Neuronal stem cell (in vitro differentiated cells): ENCODE data around the gene MAPK7.

Source experiments
- DNase-seq: peaks from one replicate; pipeline ENCODE4 v3.0.0-alpha.2; 2013; ENCODE audit warnings: low spot score
- H2AFZ ChIP-seq: one replicate; pipeline ENCODE4 v1.6.1; 2013; ENCODE audit warnings: mild to moderate bottlenecking, low read length, inconsistent platforms
- H2AK5ac ChIP-seq: 2 replicates; pipeline ENCODE4 v1.6.1; 2013; ENCODE audit warnings: low read depth, mild to moderate bottlenecking, inconsistent platforms, low read length, moderate library complexity, mixed read lengths
- H2BK120ac ChIP-seq: 2 replicates; pipeline ENCODE4 v1.6.1; 2013; ENCODE audit warnings: low read depth, mild to moderate bottlenecking, inconsistent platforms, low read length, moderate library complexity, mixed read lengths
- H2BK12ac ChIP-seq: one replicate; pipeline ENCODE4 v1.6.1; 2013; ENCODE audit warnings: low read length, inconsistent platforms
- H2BK15ac ChIP-seq: 2 replicates; pipeline ENCODE4 v1.6.1; 2013; ENCODE audit warnings: mild to moderate bottlenecking, low read length, inconsistent platforms, mixed read lengths
- H2BK5ac ChIP-seq: one replicate; pipeline ENCODE4 v1.6.1; 2013; ENCODE audit warnings: inconsistent platforms, mild to moderate bottlenecking, low read length, moderate library complexity
- H3K14ac ChIP-seq: one replicate; pipeline ENCODE4 v1.6.1; 2013; ENCODE audit warnings: low read length, inconsistent platforms
- H3K18ac ChIP-seq: 2 replicates; pipeline ENCODE4 v1.6.1; 2013; ENCODE audit warnings: low read length, inconsistent platforms
- H3K23ac ChIP-seq: 2 replicates; pipeline ENCODE4 v1.6.1; 2013; ENCODE audit warnings: low read depth, mild to moderate bottlenecking, mixed read lengths, low read length, inconsistent platforms; ENCODE audit not compliant: poor library complexity
- H3K27ac ChIP-seq: replicated peaks from 3 replicates; pipeline ENCODE4 v1.5.1; 2013; ENCODE audit warnings: low read length, inconsistent platforms
- H3K27me3 ChIP-seq, 3 experiments: 2 replicates each; pipeline ENCODE4 v1.6.1; 2013; ENCODE audit warnings: low read length in 3 of 3, mild to moderate bottlenecking in 2 of 3, inconsistent platforms in 1 of 3, low read depth in 1 of 3, mixed read lengths in 1 of 3, moderate library complexity in 1 of 3; ENCODE audit not compliant: control insufficient read depth in 3 of 3, insufficient read depth in 3 of 3
- H3K36me3 ChIP-seq, 2 donors: replicated peaks in 1 of 2; 2 replicates each; pipeline ENCODE4 v1.6.1; 2013; ENCODE audit warnings: low read length in 2 of 2; ENCODE audit not compliant: control insufficient read depth in 2 of 2, insufficient read depth in 2 of 2
- H3K4ac ChIP-seq: 2 replicates; pipeline ENCODE4 v1.6.1; 2013; ENCODE audit warnings: inconsistent platforms, mild to moderate bottlenecking, low read length, moderate library complexity
- H3K4me1 ChIP-seq, 2 donors: 1 replicate in 1 of 2; 2 replicates in 1 of 2; pipeline ENCODE4 v1.6.1; 2013; ENCODE audit warnings: low read length in 2 of 2, low read depth in 1 of 2; ENCODE audit not compliant: control insufficient read depth in 2 of 2, insufficient read depth in 1 of 2
- H3K4me2 ChIP-seq: one replicate; pipeline ENCODE4 v1.6.1; 2013; ENCODE audit warnings: mild to moderate bottlenecking, low read length, inconsistent platforms; ENCODE audit not compliant: insufficient read depth, poor library complexity, severe bottlenecking
- H3K4me3 ChIP-seq, 2 donors: 2 replicates each; pipeline ENCODE4 v1.5.1; 2013; ENCODE audit warnings: low read length in 2 of 2, mild to moderate bottlenecking in 2 of 2, inconsistent platforms in 1 of 2, moderate library complexity in 1 of 2
- H3K79me1 ChIP-seq: one replicate; pipeline ENCODE4 v1.6.1; 2013; ENCODE audit warnings: low read depth, mild to moderate bottlenecking, inconsistent platforms, low read length, moderate library complexity
- H3K9ac ChIP-seq: one replicate; pipeline ENCODE4 v1.6.1; 2013; ENCODE audit warnings: mild to moderate bottlenecking, low read depth, low read length, inconsistent platforms; ENCODE audit not compliant: poor library complexity
- H3K9me3 ChIP-seq, 2 donors: replicated peaks in 1 of 2; 2 replicates each; pipeline versions ENCODE3 to v1.6.1; 2013; ENCODE audit warnings: low read length in 2 of 2, mild to moderate bottlenecking in 2 of 2, inconsistent platforms in 1 of 2, low read depth in 1 of 2, mixed read lengths in 1 of 2, moderate library complexity in 1 of 2; ENCODE audit not compliant: control insufficient read depth in 2 of 2, insufficient read depth in 1 of 2
- H4K8ac ChIP-seq: one replicate; pipeline ENCODE4 v1.6.1; 2013; ENCODE audit warnings: low read depth, mild to moderate bottlenecking, inconsistent platforms, low read length, moderate library complexity
- H4K91ac ChIP-seq: one replicate; pipeline ENCODE4 v1.6.1; 2013; ENCODE audit warnings: low read length, low read depth, mild to moderate bottlenecking, inconsistent platforms; ENCODE audit not compliant: poor library complexity
- WGBS, 2 donors: extraction: QIAGEN DNeasy Blood & Tissue Kit; methylation state at CpG; one replicate each; pipeline ENCODE4 v1.1.7; 2013; ENCODE audit warnings: missing lambda C conversion rate in 2 of 2, mixed read lengths in 1 of 2; ENCODE audit not compliant: insufficient read length in 2 of 2, insufficient replicate concordance in 1 of 2; ENCODE audit errors: extremely low coverage in 2 of 2; 5-methylcytosine and 5-hydroxymethylcytosine counted together

Gene MAPK7

GRCh38 chr17:19346351-19347255, 31.7 kb upstream of the MAPK7 start:
- H2AFZ ChIP-seq, result no peak overlapping the region
- no peak overlapping the region for H3K4me2 ChIP-seq
- peak overlapping the region; percentile 67 for H3K18ac ChIP-seq
- H2BK5ac ChIP-seq, result no peak overlapping the region
- H3K9me3 ChIP-seq, result peaks cover 0 to 2% of the 10 kb centered on the region in 2 donors
- H4K91ac ChIP-seq, result no peak overlapping the region
- no CpG with 5 or more reads among the region's 19 CpGs for WGBS, 2 donors
- H3K4me3 ChIP-seq, result no peak overlapping the region
- no peak overlapping the region for H2BK15ac ChIP-seq
- H3K79me1 ChIP-seq, result peaks cover 3% of the 10 kb centered on the region
- peaks cover 13 to 19% of the 10 kb centered on the region in 2 donors for H3K4me1 ChIP-seq
- no peaks in the 10 kb centered on the region for H3K27me3 ChIP-seq
- H2AK5ac ChIP-seq, result no peak overlapping the region
- peak overlapping the region; percentile 89 for H3K9ac ChIP-seq
- DNase-seq, result no peak
- H2BK12ac ChIP-seq, result no peak overlapping the region
- no peak overlapping the region for H2BK120ac ChIP-seq
- H4K8ac ChIP-seq, result no peak overlapping the region
- H3K36me3 ChIP-seq, result peaks cover 0 to 5% of the 10 kb centered on the region in 2 donors
- H3K14ac ChIP-seq, result peak overlapping the region; percentile 90
- H3K4ac ChIP-seq, result no peak overlapping the region
- no peak overlapping the region for H3K27ac ChIP-seq
- no peak overlapping the region for H3K23ac ChIP-seq

- no peak for DNase-seq
- peaks cover 6 to 11% of the 10 kb centered on the region in 2 donors for H3K4me1 ChIP-seq
- peaks cover 0 to 2% of the 10 kb centered on the region in 2 donors for H3K9me3 ChIP-seq
- no peak overlapping the region for H3K4ac ChIP-seq
- no CpG with 5 or more reads among the region's 13 CpGs for WGBS, 2 donors
- H2BK12ac ChIP-seq, result peak overlapping the region; percentile 93
- H3K79me1 ChIP-seq, result peaks cover 3% of the 10 kb centered on the region
- H2BK120ac ChIP-seq, result no peak overlapping the region
- no peaks in the 10 kb centered on the region for H3K27me3 ChIP-seq
- no peak overlapping the region for H3K4me3 ChIP-seq
- H4K8ac ChIP-seq, result no peak overlapping the region
- peak overlapping the region; percentile 69 for H2AK5ac ChIP-seq
- H3K14ac ChIP-seq, result peak overlapping the region; percentile 95
- no peak overlapping the region for H3K23ac ChIP-seq
- H2BK5ac ChIP-seq, result peak overlapping the region; percentile 24
- H3K36me3 ChIP-seq, result peaks cover 0 to 5% of the 10 kb centered on the region in 2 donors
- no peak overlapping the region for H3K27ac ChIP-seq
- H2BK15ac ChIP-seq, result no peak overlapping the region
- H4K91ac ChIP-seq, result no peak overlapping the region
- H2AFZ ChIP-seq, result no peak overlapping the region
- H3K9ac ChIP-seq, result peak overlapping the region; percentile 75
- no peak overlapping the region for H3K4me2 ChIP-seq
- H3K18ac ChIP-seq, result no peak overlapping the region
Observed at GRCh38 chr17:19347323-19348080, 30.8 kb upstream of the MAPK7 start.

GRCh38 chr17:19348081-19348650, 30.1 kb upstream of the MAPK7 start:
- Histone ChIP-seq H3K27ac (no peak overlapping the region), H2BK5ac (peak overlapping the region; percentile 24)
- DNase-seq, result no peak

More at GRCh38 chr17:19348081-19348650, 30.1 kb upstream of the MAPK7 start:
- H3K14ac ChIP-seq, result no peak overlapping the region
- WGBS, 2 donors, result no CpG with 5 or more reads among the region's 9 CpGs
- H3K9ac ChIP-seq, result no peak overlapping the region
- H3K18ac ChIP-seq, result no peak overlapping the region
- no peak overlapping the region for H4K8ac ChIP-seq
- H3K4me2 ChIP-seq, result no peak overlapping the region
- no peak overlapping the region for H2BK12ac ChIP-seq
- no peak overlapping the region for H2AFZ ChIP-seq
- peaks cover 0 to 5% of the 10 kb centered on the region in 2 donors for H3K36me3 ChIP-seq
- no peak overlapping the region for H4K91ac ChIP-seq
- H2BK120ac ChIP-seq, result no peak overlapping the region
- H3K9me3 ChIP-seq, result peaks cover 0 to 2% of the 10 kb centered on the region in 2 donors
- H3K4me1 ChIP-seq, result peaks cover 5 to 11% of the 10 kb centered on the region in 2 donors
- peaks cover 3% of the 10 kb centered on the region for H3K79me1 ChIP-seq
- peak overlapping the region; percentile 69 for H2AK5ac ChIP-seq
- no peak overlapping the region for H3K4me3 ChIP-seq
- H3K23ac ChIP-seq, result peak overlapping the region; percentile 31
- H2BK15ac ChIP-seq, result no peak overlapping the region
- no peak overlapping the region for H3K4ac ChIP-seq
- no peaks in the 10 kb centered on the region for H3K27me3 ChIP-seq
